IMR-90 (cell line): ENCODE measurements around the gene GMPR.

Experiments
- BHLHE40 ChIP-seq: fragments of 150-350 bp; IDR thresholded peaks from 2 replicates; pipeline ENCODE4 v1.6.1; 2016; ENCODE audit warnings: mild to moderate bottlenecking, low read depth, low read length
- CEBPB ChIP-seq: IDR thresholded peaks from 2 replicates; pipeline ENCODE4 v1.6.1; 2012; ENCODE audit warnings: low read depth, low read length, improper control_type of control experiment
- CHD1 ChIP-seq: IDR thresholded peaks from 2 replicates; pipeline ENCODE4 v1.6.1; 2012; ENCODE audit warnings: low read depth, low read length, improper control_type of control experiment
- CTCF ChIP-seq: conservative IDR thresholded peaks from 2 replicates; pipeline ENCODE4 v1.5.1; 2012; ENCODE audit warnings: mild to moderate bottlenecking, low read depth, low read length, improper control_type of control experiment
- FOS ChIP-seq: fragments of 150-350 bp; IDR thresholded peaks from 2 replicates; pipeline ENCODE4 v1.6.1; 2016; ENCODE audit warnings: low read depth, low read length
- MAFK ChIP-seq: IDR thresholded peaks from 2 replicates; pipeline ENCODE4 v1.6.1; 2012; ENCODE audit warnings: low read depth, low read length, improper control_type of control experiment
- MAZ ChIP-seq: IDR thresholded peaks from 2 replicates; pipeline ENCODE4 v1.6.1; 2012; ENCODE audit warnings: low read depth, mild to moderate bottlenecking, low read length, improper control_type of control experiment, moderate library complexity, borderline replicate concordance
- NFE2L2 ChIP-seq: fragments of 150-350 bp; IDR thresholded peaks from 2 replicates; pipeline ENCODE4 v1.6.1; 2016; ENCODE audit warnings: low read depth, mild to moderate bottlenecking, low read length
- POLR2A ChIP-seq: IDR thresholded peaks from 2 replicates; pipeline ENCODE4 v1.6.1; 2012; ENCODE audit warnings: mild to moderate bottlenecking, low read depth, low read length
- RAD21 ChIP-seq: IDR thresholded peaks from 2 replicates; pipeline ENCODE4 v1.6.1; 2012; ENCODE audit warnings: low read length, improper control_type of control experiment
- RCOR1 ChIP-seq: IDR thresholded peaks from 2 replicates; pipeline ENCODE4 v1.6.1; 2012; ENCODE audit warnings: mild to moderate bottlenecking, low read length, improper control_type of control experiment; ENCODE audit not compliant: insufficient replicate concordance
- USF2 ChIP-seq: fragments of 150-350 bp; IDR thresholded peaks from 2 replicates; pipeline ENCODE4 v1.6.1; 2017; ENCODE audit warnings: mild to moderate bottlenecking, antibody characterized with exemption, low read length, low read depth
- TF ChIP-seq, protein P1 (sequence below): fragments of 150-350 bp; IDR thresholded peaks from 2 replicates; pipeline ENCODE4 v1.6.1; 2016; ENCODE audit warnings: low read depth, mild to moderate bottlenecking, low read length, moderate library complexity, borderline replicate concordance

GRCh38 chr6:16277101-16277981, 39.0 kb downstream of the GMPR start:
- TF ChIP-seq CEBPB (no peak), CTCF (peak; percentile 80), MAZ (peak; percentile 99), MAFK (no peak), NFE2L2 (no peak), POLR2A (no peak), RAD21 (peak; percentile 70), BHLHE40 (peak; percentile 90), CHD1 (no peak), FOS (peak; percentile 92), RCOR1 (no peak), USF2 (no peak)
- TF ChIP-seq, protein P1, sequence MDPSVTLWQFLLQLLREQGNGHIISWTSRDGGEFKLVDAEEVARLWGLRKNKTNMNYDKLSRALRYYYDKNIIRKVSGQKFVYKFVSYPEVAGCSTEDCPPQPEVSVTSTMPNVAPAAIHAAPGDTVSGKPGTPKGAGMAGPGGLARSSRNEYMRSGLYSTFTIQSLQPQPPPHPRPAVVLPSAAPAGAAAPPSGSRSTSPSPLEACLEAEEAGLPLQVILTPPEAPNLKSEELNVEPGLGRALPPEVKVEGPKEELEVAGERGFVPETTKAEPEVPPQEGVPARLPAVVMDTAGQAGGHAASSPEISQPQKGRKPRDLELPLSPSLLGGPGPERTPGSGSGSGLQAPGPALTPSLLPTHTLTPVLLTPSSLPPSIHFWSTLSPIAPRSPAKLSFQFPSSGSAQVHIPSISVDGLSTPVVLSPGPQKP = no peak
